ENCODE measurements around the gene SEMA3F.

The SEMA3F gene

GRCh38 chr3:50231581-50231980 is 76.5 kb downstream of the SEMA3F start:
- H3K27ac Mint-ChIP-seq: peak overlapping the region; percentile 51
- H3K4me3 Mint-ChIP-seq: no peak overlapping the region
- no peaks in the 10 kb centered on the region for H3K36me3 Mint-ChIP-seq
- H3K4me1 Mint-ChIP-seq: peaks cover 28% of the 10 kb centered on the region
- H3K9me3 Mint-ChIP-seq: no peaks in the 10 kb centered on the region
- no peaks in the 10 kb centered on the region for H3K27me3 Mint-ChIP-seq

- Mint-ChIP-seq H3K27ac (peak overlapping the region; percentile 5), H3K27me3 (no peaks in the 10 kb centered on the region), H3K9me3 (no peaks in the 10 kb centered on the region), H3K4me3 (no peak overlapping the region), H3K4me1 (peaks cover 23% of the 10 kb centered on the region), H3K36me3 (no peaks in the 10 kb centered on the region)
Measured at GRCh38 chr3:50232303-50232702, 77.2 kb downstream of the SEMA3F start.

GRCh38 chr3:50233176-50233575 is 78.1 kb downstream of the SEMA3F start:
- H3K27ac Mint-ChIP-seq: no peak overlapping the region
- peaks cover 18% of the 10 kb centered on the region for H3K4me1 Mint-ChIP-seq
- no peaks in the 10 kb centered on the region for H3K27me3 Mint-ChIP-seq
- H3K4me3 Mint-ChIP-seq: no peak overlapping the region
- no peaks in the 10 kb centered on the region for H3K36me3 Mint-ChIP-seq
- H3K9me3 Mint-ChIP-seq: no peaks in the 10 kb centered on the region

- Mint-ChIP-seq H3K4me3 (peak within 1 kb of the TSS; percentile 92), H3K27me3 (no peaks in the 10 kb centered on the region), H3K36me3 (no peaks in the 10 kb centered on the region), H3K9me3 (no peaks in the 10 kb centered on the region), H3K4me1 (peaks cover 34% of the 10 kb centered on the region), H3K27ac (peak within 1 kb of the TSS; percentile 94)
Measured at GRCh38 chr3:50235716-50236483, 80.8 kb downstream of the SEMA3F start, which contains the start of gene GNAI2. GNAI2 (plus strand) TSS chr3:50236204; CDS start chr3:50236336, 132 bp downstream.

- peaks cover 40% of the 10 kb centered on the region for H3K4me1 Mint-ChIP-seq
- no peaks in the 10 kb centered on the region for H3K36me3 Mint-ChIP-seq
- no peaks in the 10 kb centered on the region for H3K27me3 Mint-ChIP-seq
- H3K9me3 Mint-ChIP-seq: no peaks in the 10 kb centered on the region
- H3K4me3 Mint-ChIP-seq: peak overlapping the region; percentile 92
- peak overlapping the region; percentile 94 for H3K27ac Mint-ChIP-seq
Measured at GRCh38 chr3:50236484-50237132, 81.5 kb downstream of the SEMA3F start.

- H3K36me3 Mint-ChIP-seq: no peaks in the 10 kb centered on the region
- peak overlapping the region; percentile 92 for H3K4me3 Mint-ChIP-seq
- peak overlapping the region; percentile 94 for H3K27ac Mint-ChIP-seq
- H3K4me1 Mint-ChIP-seq: peaks cover 46% of the 10 kb centered on the region
- H3K27me3 Mint-ChIP-seq: no peaks in the 10 kb centered on the region
- no peaks in the 10 kb centered on the region for H3K9me3 Mint-ChIP-seq
Measured at GRCh38 chr3:50237133-50237651, 82.1 kb downstream of the SEMA3F start.

- Mint-ChIP-seq H3K27me3 (no peaks in the 10 kb centered on the region), H3K4me1 (peaks cover 53% of the 10 kb centered on the region), H3K36me3 (no peaks in the 10 kb centered on the region), H3K9me3 (no peaks in the 10 kb centered on the region), H3K27ac (peak overlapping the region; percentile 94), H3K4me3 (peak overlapping the region; percentile 92)
Measured at GRCh38 chr3:50237754-50238548, 82.8 kb downstream of the SEMA3F start.

GRCh38 chr3:50238549-50239026 is 83.5 kb downstream of the SEMA3F start:
- H3K27me3 Mint-ChIP-seq: no peaks in the 10 kb centered on the region
- H3K27ac Mint-ChIP-seq: no peak overlapping the region
- peaks cover 56% of the 10 kb centered on the region for H3K4me1 Mint-ChIP-seq
- no peaks in the 10 kb centered on the region for H3K9me3 Mint-ChIP-seq
- H3K4me3 Mint-ChIP-seq: peak overlapping the region; percentile 92
- no peaks in the 10 kb centered on the region for H3K36me3 Mint-ChIP-seq

Measured in activated naive CD4-positive, alpha-beta T cell treated with anti-CD3 and anti-CD28 coated beads, Interleukin-2, amount 50 U/mL, for 24 hours (primary cell).